AG10803 (cell line): ENCODE measurements around the gene THSD4.

Source experiments
- DNase-seq: peaks from one replicate; pipeline ENCODE4 v3.0.0; 2010; ENCODE audit warnings: low read depth
- H3K4me3 ChIP-seq: 2 replicates; pipeline ENCODE4 v1.5.1; 2011; ENCODE audit warnings: mild to moderate bottlenecking, low read length, control low read depth
- CTCF ChIP-seq: conservative IDR thresholded peaks from 2 replicates; pipeline ENCODE4 v1.5.1; 2011; ENCODE audit warnings: mild to moderate bottlenecking, low read length, control low read depth, inconsistent platforms

The THSD4 gene

GRCh38 chr15:71138473-71138872 lies 23.2 kb downstream of the THSD4 start:
- DNase-seq = no peak
- TF ChIP-seq CTCF = no peak
- H3K4me3 ChIP-seq = no peak overlapping the region

- H3K4me3 ChIP-seq = no peak overlapping the region
- no peak for DNase-seq
- TF ChIP-seq CTCF = no peak
Measured at GRCh38 chr15:71139241-71139640, 24.0 kb downstream of the THSD4 start.

GRCh38 chr15:71141572-71141971 lies 26.3 kb downstream of the THSD4 start:
- no peak for TF ChIP-seq CTCF
- no peak for DNase-seq
- no peak overlapping the region for H3K4me3 ChIP-seq

GRCh38 chr15:71142780-71143179 lies 27.5 kb downstream of the THSD4 start:
- DNase-seq = no peak
- no peak overlapping the region for H3K4me3 ChIP-seq
- TF ChIP-seq CTCF = no peak

GRCh38 chr15:71143373-71144310 lies 28.4 kb downstream of the THSD4 start:
- TF ChIP-seq CTCF = no peak
- H3K4me3 ChIP-seq = no peak overlapping the region
- DNase-seq = no peak

- no peak for TF ChIP-seq CTCF
Measured at GRCh38 chr15:71145648-71146047, 30.4 kb downstream of the THSD4 start.

GRCh38 chr15:71146580-71146982 lies 31.3 kb downstream of the THSD4 start:
- no peak for TF ChIP-seq CTCF
- DNase-seq = no peak
- no peak overlapping the region for H3K4me3 ChIP-seq

More at GRCh38 chr15:71145648-71146047, 30.4 kb downstream of the THSD4 start:
- DNase-seq = no peak
- H3K4me3 ChIP-seq = no peak overlapping the region
